Measurements from ENCODE around the gene PCYOX1L.

The PCYOX1L gene

DNA sequence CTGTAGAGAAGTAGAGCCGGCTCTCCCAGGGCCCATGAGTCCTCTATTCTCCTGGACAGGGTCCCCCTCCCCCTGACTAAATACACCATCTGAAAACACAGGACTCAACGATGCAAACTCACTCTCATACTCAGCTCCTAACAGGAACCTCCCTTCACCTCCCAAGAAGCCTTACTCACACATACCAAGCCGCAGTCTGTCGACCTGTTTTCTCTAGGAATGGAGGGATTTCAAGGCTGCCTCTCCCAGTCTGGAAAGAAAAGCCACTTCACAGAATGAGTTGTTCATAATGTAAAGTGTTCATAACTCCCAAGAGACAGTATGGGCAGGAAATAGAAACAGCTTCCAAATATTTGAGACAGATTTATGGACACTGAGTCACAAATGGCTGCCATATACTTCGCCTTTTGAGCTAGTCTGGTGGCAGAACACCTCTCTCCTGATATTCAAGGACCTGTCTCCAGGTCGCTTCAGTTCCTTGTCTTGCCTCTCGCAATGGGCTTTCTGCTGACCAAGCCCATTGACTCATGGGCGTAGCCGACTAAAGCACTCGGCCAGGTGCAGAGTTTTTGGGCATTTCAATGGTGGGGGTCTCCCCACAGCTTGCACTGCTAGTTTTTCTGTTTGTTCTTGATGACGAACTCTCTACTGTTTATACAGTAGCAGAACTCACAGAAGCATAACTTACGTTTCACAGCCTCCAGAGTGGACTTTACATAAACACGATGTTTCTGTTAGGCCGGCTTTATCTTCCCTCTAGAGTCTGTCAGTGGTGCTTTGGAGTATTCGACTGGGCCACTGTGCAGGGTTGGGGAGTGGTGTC, 46.3 kb downstream of the PCYOX1L start:
- no peak for DNase-seq (ENCODE audit: extremely low read depth, insufficient read length)
- Histone ChIP-seq H3K4me3 (replicated peaks; ENCODE audit: low read depth, low read length) (no peak overlapping the region), H3K27me3 (replicated peaks; ENCODE audit: control insufficient read depth, insufficient read depth, low read length) (no peaks in the 10 kb centered on the region; the same call in none of the 2 replicates), H3K36me3 (ENCODE audit: control insufficient read depth, insufficient read depth, low read length) (no peaks in the 10 kb centered on the region)
- no peak for TF ChIP-seq CTCF (IDR thresholded peaks at IDR 0.05; ENCODE audit: insufficient read depth, low read length, poor library complexity, severe bottlenecking)

- DNase-seq (ENCODE audit: extremely low read depth, insufficient read length), result no peak
- TF ChIP-seq CTCF (IDR thresholded peaks at IDR 0.05; ENCODE audit: insufficient read depth, low read length, poor library complexity, severe bottlenecking), result no peak
- H3K4me3 ChIP-seq (replicated peaks; ENCODE audit: low read depth, low read length), result no peak overlapping the region
Measured at GRCh38 chr5:149404746-149405549, 47.1 kb downstream of the PCYOX1L start.

DNA sequence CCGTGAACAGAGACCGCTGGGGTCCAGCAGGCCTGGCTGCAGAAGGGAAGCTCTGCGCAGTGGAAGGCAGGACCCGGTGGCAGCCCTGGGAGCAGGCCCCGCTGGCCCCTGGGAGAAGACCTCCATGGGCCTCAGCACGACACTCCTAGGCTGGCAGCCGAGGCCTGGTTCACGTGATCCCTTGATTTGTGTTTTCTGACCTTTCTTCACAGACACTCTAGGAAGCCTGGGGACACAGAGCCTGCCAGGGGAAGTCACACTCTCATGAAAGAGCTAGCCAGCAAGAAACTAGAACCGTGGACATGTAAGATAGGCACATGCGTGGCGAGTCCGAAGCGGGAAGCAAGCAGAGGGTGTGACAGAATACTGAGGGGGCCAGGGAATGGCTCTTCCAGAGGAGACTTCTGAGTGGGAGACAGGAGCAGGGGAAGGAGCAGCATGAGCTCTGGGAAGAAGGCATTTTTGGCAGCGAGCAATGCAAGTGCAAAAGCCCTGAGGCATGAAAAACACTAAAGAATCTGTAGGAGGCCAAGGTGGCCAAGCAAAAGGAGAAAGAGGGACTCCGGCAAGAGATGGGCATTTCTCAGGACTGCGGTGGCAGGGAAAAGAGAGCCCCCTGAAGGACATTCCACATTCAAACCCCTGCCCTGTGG, 47.8 kb downstream of the PCYOX1L start:
- no peaks in the 10 kb centered on the region for H3K36me3 ChIP-seq (ENCODE audit: control insufficient read depth, insufficient read depth, low read length)
- no peak for DNase-seq (ENCODE audit: extremely low read depth, insufficient read length)
- H3K4me3 ChIP-seq (replicated peaks; ENCODE audit: low read depth, low read length), result no peak overlapping the region
- no peaks in the 10 kb centered on the region; the same call in none of the 2 replicates for H3K27me3 ChIP-seq (replicated peaks; ENCODE audit: control insufficient read depth, insufficient read depth, low read length)
- TF ChIP-seq CTCF (IDR thresholded peaks at IDR 0.05; ENCODE audit: insufficient read depth, low read length, poor library complexity, severe bottlenecking), result no peak

More at GRCh38 chr5:149404746-149405549, 47.1 kb downstream of the PCYOX1L start:
- no peaks in the 10 kb centered on the region; the same call in none of the 2 replicates for H3K27me3 ChIP-seq (replicated peaks; ENCODE audit: control insufficient read depth, insufficient read depth, low read length)
- H3K36me3 ChIP-seq (ENCODE audit: control insufficient read depth, insufficient read depth, low read length), result no peaks in the 10 kb centered on the region

DNA sequence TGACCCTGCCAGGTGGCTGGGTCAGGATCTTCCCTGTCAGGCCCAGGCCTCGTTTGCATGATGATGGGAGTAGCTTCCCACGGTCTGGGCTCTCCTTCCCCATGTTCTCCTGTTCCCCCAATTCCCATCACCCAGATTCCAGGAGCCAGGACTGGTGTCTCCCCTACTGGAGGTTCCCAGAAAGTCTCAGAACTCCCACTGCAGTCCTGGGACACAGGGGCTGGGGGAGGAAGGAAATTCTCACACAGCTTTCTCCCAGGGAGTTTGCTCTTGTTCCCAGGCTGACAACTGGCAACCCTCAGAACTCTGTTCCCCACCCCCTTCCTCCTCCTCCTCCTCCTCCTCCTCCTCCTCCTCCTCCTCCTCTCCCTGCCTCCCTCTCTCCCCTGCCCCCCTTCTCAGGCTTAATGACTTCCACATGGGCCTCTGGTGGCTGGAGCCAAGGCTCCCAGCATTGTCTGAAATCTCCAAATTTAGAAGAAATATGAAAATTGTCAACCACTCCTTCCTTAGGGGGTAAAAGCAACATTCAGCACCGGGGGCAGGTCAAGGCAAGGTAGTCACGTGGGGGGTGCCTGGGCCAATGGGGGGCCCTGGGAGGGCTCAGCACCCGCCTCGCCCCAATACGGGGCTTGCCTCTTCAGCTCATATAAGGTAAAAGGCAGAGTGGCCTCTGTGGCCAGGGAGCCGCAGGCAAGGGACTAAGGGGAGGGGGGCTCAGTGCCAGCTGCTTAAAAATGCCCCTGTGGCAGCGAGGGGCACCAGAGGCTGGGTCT, 48.5 kb downstream of the PCYOX1L start:
- Histone ChIP-seq H3K27me3 (replicated peaks; ENCODE audit: control insufficient read depth, insufficient read depth, low read length) (no peaks in the 10 kb centered on the region; the same call in none of the 2 replicates), H3K4me3 (replicated peaks; ENCODE audit: low read depth, low read length) (no peak overlapping the region), H3K36me3 (ENCODE audit: control insufficient read depth, insufficient read depth, low read length) (no peaks in the 10 kb centered on the region)
- no peak for DNase-seq (ENCODE audit: extremely low read depth, insufficient read length)
- TF ChIP-seq CTCF (IDR thresholded peaks at IDR 0.05; ENCODE audit: insufficient read depth, low read length, poor library complexity, severe bottlenecking), result no peak

GRCh38 chr5:149406979-149407306, 49.1 kb downstream of the PCYOX1L start:
- H3K4me3 ChIP-seq (replicated peaks; ENCODE audit: low read depth, low read length), result no peak overlapping the region
- no peak for DNase-seq (ENCODE audit: extremely low read depth, insufficient read length)
- H3K27me3 ChIP-seq (replicated peaks; ENCODE audit: control insufficient read depth, insufficient read depth, low read length), result no peaks in the 10 kb centered on the region; the same call in none of the 2 replicates
- TF ChIP-seq CTCF (IDR thresholded peaks at IDR 0.05; ENCODE audit: insufficient read depth, low read length, poor library complexity, severe bottlenecking), result no peak
- no peaks in the 10 kb centered on the region for H3K36me3 ChIP-seq (ENCODE audit: control insufficient read depth, insufficient read depth, low read length)
